Cardiac muscle cell (in vitro differentiated cells and primary cell): Measurements from ENCODE around the gene MEGF9. TPM values are rescaled to one million over a fixed set of nuclear protein-coding genes. Genes with fewer than 3 reads are reported as not detected.

Source experiments
- DNase-seq, 2 donors: peaks; one replicate each; pipeline versions ENCODE4 v3.0.0 to v3.0.0-alpha.2; 2010 to 2017; ENCODE audit warnings: low read depth in 1 of 2, low spot score in 1 of 2
- H3K27ac ChIP-seq: fragments of 200-600 bp; sonication (generic); 2 replicates; pipeline ENCODE4 v1.5.1; 2016
- H3K27me3 ChIP-seq: fragments of 200-600 bp; sonication (generic); 2 replicates; pipeline ENCODE4 v1.6.0; 2016; ENCODE audit warnings: control low read depth
- H3K36me3 ChIP-seq: fragments of 200-600 bp; sonication (generic); 2 replicates; pipeline ENCODE4 v1.5.1; 2016; ENCODE audit warnings: control low read depth
- H3K4me1 ChIP-seq: fragments of 200-600 bp; sonication (generic); 2 replicates; pipeline ENCODE4 v1.8.1; 2017; ENCODE audit warnings: low read depth, mild to moderate bottlenecking, mixed run types
- H3K4me3 ChIP-seq: fragments of 200-600 bp; sonication (generic); 2 replicates; pipeline ENCODE4 v1.5.1; 2016; ENCODE audit warnings: mild to moderate bottlenecking
- H3K9me3 ChIP-seq: fragments of 200-600 bp; sonication (generic); 2 replicates; pipeline ENCODE4 v1.5.1; 2017; ENCODE audit warnings: low read depth, mild to moderate bottlenecking, control low read depth
- polyA plus RNA-seq: library from polyadenylated mRNA; unstranded; fragments of >200 nt; fragmentation: Nextera tagmentation; extraction: Ambion mirVana; gene quantifications from 2 replicates; pipeline ENCODE4 v1.2.1, GENCODE V29; 2016
- total RNA-seq: library from RNA; depleted of rRNA; stranded (reverse); fragments of >200 nt; gene quantifications from 2 replicates; pipeline ENCODE4 v1.2.3, GENCODE V29; 2016
- TF ChIP-seq, protein P1 (sequence below): IDR thresholded peaks from 2 replicates; pipeline ENCODE4 v1.5.1; 2012; ENCODE audit warnings: low read depth, mild to moderate bottlenecking, low read length

Gene MEGF9
- total and polyA plus RNA-seq, 2 experiments from 2014 or later: 0.60 to 1.8 TPM

DNA sequence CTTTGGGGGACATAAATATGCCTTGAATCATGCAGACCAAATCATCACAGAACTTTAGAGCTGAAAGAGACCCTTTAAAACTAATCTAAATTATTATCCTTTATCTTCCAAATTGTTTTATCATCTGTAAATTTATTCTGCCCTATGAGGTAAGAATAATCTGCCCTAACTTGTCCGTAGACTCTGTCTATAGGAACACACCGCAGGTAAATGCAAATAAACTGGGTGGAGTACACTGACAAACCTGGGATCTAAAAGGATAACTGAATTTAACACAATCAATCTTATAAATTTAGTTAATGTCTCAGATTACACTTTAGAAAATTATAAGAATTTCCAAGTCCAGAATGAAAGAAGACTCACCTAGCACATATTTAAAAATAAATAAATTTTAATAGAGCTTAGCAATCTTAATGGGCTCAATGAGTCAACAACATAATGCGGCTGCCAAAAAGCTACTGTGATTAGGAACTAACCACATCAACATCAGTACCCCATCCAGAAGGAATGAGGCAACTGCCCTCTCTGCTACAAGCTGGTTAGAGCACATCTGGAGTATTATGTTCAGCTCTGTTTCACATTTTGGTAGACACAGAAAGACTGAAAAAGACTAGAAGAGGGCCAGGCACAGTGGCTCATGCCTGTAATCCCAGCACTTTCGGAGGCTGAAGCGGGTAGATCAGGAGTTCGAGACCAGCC lies 5.6 kb downstream of the MEGF9 start:
- Histone ChIP-seq H3K4me3 (no peak overlapping the region), H3K27me3 (peaks cover 17% of the 10 kb centered on the region), H3K9me3 (no peaks in the 10 kb centered on the region), H3K27ac (no peak overlapping the region), H3K4me1 (no peaks in the 10 kb centered on the region), H3K36me3 (no peaks in the 10 kb centered on the region)
- peak in 1 of 2 donors; percentile 76 for DNase-seq
- TF ChIP-seq, protein P1, sequence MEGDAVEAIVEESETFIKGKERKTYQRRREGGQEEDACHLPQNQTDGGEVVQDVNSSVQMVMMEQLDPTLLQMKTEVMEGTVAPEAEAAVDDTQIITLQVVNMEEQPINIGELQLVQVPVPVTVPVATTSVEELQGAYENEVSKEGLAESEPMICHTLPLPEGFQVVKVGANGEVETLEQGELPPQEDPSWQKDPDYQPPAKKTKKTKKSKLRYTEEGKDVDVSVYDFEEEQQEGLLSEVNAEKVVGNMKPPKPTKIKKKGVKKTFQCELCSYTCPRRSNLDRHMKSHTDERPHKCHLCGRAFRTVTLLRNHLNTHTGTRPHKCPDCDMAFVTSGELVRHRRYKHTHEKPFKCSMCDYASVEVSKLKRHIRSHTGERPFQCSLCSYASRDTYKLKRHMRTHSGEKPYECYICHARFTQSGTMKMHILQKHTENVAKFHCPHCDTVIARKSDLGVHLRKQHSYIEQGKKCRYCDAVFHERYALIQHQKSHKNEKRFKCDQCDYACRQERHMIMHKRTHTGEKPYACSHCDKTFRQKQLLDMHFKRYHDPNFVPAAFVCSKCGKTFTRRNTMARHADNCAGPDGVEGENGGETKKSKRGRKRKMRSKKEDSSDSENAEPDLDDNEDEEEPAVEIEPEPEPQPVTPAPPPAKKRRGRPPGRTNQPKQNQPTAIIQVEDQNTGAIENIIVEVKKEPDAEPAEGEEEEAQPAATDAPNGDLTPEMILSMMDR: no peak

- TF ChIP-seq, protein P1: no peak
- Histone ChIP-seq H3K4me3 (no peak overlapping the region), H3K36me3 (no peaks in the 10 kb centered on the region), H3K4me1 (no peaks in the 10 kb centered on the region), H3K27ac (no peak overlapping the region), H3K27me3 (peaks cover 2% of the 10 kb centered on the region), H3K9me3 (no peaks in the 10 kb centered on the region)
- no peak for DNase-seq
Observed at GRCh38 chr9:120707170-120707569, 7.1 kb downstream of the MEGF9 start.

- no peak for DNase-seq
- H3K27me3 ChIP-seq: no peaks in the 10 kb centered on the region
- TF ChIP-seq, protein P1: no peak
- H3K9me3 ChIP-seq: no peaks in the 10 kb centered on the region
- no peak overlapping the region for H3K27ac ChIP-seq
- no peaks in the 10 kb centered on the region for H3K36me3 ChIP-seq
- H3K4me3 ChIP-seq: no peak overlapping the region
- H3K4me1 ChIP-seq: no peaks in the 10 kb centered on the region
Observed at GRCh38 chr9:120705174-120705573, 9.1 kb downstream of the MEGF9 start.

GRCh38 chr9:120702075-120702474 lies 12.2 kb downstream of the MEGF9 start:
- TF ChIP-seq, protein P1: no peak
- Histone ChIP-seq H3K4me3 (no peak overlapping the region), H3K36me3 (no peaks in the 10 kb centered on the region), H3K4me1 (no peaks in the 10 kb centered on the region), H3K9me3 (no peaks in the 10 kb centered on the region), H3K27me3 (peaks cover 11% of the 10 kb centered on the region), H3K27ac (no peak overlapping the region)
- DNase-seq: no peak

DNA sequence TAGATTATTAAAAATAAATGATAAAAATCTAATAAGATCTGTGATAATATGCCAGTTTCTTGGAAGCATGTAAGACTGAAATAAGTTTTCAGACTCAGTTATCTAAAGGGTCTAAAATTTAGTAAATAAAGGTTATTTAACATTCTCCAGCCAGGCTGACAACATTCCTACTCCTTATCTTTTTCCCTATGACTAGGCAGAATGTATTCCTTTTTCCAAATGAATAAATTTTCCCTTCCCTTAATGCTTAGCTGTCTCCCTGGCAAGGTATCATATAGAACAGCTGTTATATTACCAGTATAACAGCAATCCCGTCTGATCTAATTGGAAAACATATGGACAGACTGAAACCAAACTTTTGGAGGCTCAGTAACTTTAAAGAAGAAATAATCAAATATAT lies 13.0 kb downstream of the MEGF9 start:
- H3K27ac ChIP-seq: no peak overlapping the region
- no peak overlapping the region for H3K4me3 ChIP-seq
- TF ChIP-seq, protein P1: no peak
- DNase-seq: peak in 1 of 2 donors; percentile 16
- no peaks in the 10 kb centered on the region for H3K4me1 ChIP-seq
- no peaks in the 10 kb centered on the region for H3K36me3 ChIP-seq
- H3K9me3 ChIP-seq: no peaks in the 10 kb centered on the region
- H3K27me3 ChIP-seq: peaks cover 19% of the 10 kb centered on the region
